ENCODE measurements around the gene OR2T11.
"Not testable (repeated sequence)": the region's sequence is repeated elsewhere in the genome, so short reads cannot be mapped to it uniquely, and the experiment has no call there.

OR2T11 gene

GRCh38 chr1:248618119-248618518, 16.8 kb downstream of the OR2T11 start:
- DNase-seq: no peak

- no peak for DNase-seq
These were observed 21.1 kb downstream of the OR2T11 start for GRCh38 chr1:248613742-248614141.

DNA sequence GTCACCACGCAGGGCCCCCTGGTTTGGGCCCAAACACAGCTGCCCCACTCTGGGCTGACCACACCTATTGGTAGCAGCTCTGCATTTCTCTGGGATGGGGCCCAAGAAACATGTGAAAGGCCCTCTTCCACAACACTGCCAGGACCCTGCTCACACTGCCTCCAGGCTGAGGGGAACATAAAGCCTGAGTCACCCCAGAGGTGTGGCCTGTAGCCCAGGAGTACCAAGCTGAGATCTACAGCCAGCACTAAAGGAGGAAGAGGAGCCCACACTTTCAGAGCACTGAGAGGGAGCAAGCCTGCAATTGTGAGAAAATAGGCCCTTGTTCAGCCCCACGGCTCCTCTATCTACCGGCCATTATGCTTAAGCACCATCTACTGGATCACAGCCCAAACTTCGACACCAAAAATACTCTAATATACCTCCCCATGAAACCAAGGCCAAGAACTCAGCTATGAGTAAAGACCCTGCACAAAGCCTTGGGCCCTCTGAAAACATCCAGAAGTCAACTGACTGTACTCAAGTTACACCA, 22.9 kb downstream of the OR2T11 start:
- DNase-seq: no peak

DNA sequence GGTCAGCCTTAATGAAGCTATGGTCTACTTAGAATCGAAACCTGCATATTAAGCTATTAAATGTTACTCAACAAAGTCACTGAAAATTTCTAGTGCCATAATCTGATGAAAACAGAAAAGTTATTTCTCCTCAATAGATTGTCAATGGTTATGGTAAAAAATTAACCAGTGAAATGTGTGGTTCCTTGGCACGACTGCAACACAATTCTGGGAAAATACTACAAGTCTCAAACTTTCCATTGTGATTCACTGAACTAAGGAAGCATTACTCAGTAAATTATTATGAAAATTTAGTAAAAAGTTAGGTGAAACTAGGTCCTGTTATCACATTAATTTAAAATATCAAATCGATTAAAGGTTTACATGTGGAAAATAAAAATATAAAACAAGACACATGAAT, 24.6 kb downstream of the OR2T11 start:
- no peak for DNase-seq

GRCh38 chr1:248599396-248599795, 35.5 kb downstream of the OR2T11 start:
- DNase-seq: no peak

DNA sequence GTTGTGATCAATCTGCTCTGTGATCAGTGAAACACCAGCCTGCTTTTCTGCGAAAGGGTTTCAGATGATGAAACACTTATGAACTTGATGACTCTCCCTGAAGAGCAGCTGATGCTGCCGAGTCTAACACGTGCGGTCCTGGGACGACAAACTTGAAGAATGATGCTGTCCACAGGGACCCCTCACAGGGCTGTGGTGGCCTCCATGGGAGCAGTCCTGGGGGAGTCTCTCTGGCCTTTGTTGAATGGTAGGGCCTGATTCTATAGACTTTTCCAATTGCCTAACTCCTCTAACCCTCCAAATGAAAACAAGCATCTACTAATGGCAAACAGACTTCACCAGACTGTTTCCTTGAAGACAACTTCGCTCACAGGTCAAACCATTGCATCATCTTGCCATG, 37.3 kb downstream of the OR2T11 start, which contains the start of gene OR2T10:
Gene OR2T10, minus strand, starts transcription at position 112 of the 400 bp plus-strand sequence. CDS start 3,932 bp downstream, outside the sequence.
- no peak for DNase-seq

- no peak for DNase-seq
These were observed 38.3 kb downstream of the OR2T11 start for GRCh38 chr1:248596615-248597014.

GRCh38 chr1:248593226-248593625, 41.7 kb downstream of the OR2T11 start:
- no peak for DNase-seq

DNA sequence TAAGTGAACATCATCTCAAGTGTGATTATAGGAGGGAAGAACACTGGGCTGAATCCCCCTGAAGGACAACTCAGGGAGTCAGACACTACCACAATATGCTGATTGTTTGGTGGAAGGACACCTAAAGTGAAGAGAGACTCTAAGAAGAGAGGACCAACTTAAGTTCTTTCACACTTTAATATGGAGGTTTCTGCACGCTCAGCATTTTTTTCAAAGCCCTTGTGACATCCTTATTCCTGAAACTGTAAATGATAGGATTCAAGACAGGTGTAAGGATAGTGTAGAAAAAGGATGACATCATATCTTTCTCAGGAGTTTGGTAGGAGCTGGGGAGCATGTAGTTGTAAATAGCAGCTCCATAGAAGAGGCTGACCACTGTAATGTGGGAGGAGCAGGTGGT, 42.2 kb downstream of the OR2T11 start:
- no peak for DNase-seq

DNA sequence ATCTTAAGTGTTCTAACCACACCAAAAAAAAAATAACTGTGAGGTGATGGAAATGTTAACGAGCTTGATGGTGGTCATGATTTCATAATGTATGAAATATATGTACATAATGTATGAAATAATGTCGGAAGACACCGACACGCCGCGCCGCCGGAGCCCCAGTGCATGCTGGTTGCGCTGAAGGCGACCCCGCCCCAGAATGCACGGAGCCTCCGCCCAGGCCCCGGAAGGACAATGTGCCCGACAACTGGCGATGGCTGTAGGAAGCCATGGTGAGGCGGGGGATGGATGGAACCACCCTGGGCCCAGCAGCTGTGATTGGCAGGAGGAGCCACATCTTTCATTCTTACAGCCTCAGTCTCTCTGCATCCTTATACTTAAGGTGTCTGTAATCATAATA, 44.8 kb downstream of the OR2T11 start:
- no peak for DNase-seq

- no peak for DNase-seq
These were observed 45.6 kb downstream of the OR2T11 start for GRCh38 chr1:248589334-248589733.

GRCh38 chr1:248585266-248585665, 49.6 kb downstream of the OR2T11 start:
- DNase-seq: no peak

GRCh38 chr1:248576260-248576980, 58.5 kb downstream of the OR2T11 start:
- DNase-seq: no peak

- DNase-seq: not testable (repeated sequence)
These were observed 60.2 kb downstream of the OR2T11 start, which contains the start of gene OR2T34 for GRCh38 chr1:248574657-248575056. Gene OR2T34 (minus strand): TSS chr1:248574757. CDS start chr1:248574757, 0 bp downstream.

DNA sequence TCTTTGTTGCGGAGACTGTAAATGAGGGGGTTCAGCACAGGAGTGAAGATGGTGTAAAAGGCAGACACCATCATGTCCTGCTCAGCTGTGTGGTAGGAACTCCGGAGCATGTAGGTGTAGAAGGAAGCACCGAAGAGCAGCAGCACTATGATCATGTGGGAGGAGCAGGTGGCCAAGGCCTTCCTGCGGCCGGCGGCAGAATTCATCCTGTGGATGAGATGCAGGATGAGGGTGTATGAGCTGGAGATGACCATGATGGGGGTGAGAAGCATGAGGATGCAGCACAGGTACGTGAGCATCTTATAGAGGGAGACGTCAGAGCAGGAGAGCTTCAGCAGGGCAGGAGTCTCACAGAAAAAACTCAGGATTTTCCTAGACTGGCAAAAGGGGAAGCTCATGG, 61.0 kb downstream of the OR2T11 start:
- not testable (repeated sequence) for DNase-seq

Data from hematopoietic multipotent progenitor cell treated with erythropoietin and hydrocortisone succinate and interleukin-3 and kit ligand, for 8 days (in vitro differentiated cells).